Activated CD8-positive, alpha-beta memory T cell treated with anti-CD3 and anti-CD28 coated beads for 24 hours (primary cell): ENCODE results near the gene NYAP2.

ENCODE experiments used
- DNase-seq: peaks from one replicate; pipeline ENCODE4 v3.0.0-alpha.2; 2020

NYAP2 gene

DNA sequence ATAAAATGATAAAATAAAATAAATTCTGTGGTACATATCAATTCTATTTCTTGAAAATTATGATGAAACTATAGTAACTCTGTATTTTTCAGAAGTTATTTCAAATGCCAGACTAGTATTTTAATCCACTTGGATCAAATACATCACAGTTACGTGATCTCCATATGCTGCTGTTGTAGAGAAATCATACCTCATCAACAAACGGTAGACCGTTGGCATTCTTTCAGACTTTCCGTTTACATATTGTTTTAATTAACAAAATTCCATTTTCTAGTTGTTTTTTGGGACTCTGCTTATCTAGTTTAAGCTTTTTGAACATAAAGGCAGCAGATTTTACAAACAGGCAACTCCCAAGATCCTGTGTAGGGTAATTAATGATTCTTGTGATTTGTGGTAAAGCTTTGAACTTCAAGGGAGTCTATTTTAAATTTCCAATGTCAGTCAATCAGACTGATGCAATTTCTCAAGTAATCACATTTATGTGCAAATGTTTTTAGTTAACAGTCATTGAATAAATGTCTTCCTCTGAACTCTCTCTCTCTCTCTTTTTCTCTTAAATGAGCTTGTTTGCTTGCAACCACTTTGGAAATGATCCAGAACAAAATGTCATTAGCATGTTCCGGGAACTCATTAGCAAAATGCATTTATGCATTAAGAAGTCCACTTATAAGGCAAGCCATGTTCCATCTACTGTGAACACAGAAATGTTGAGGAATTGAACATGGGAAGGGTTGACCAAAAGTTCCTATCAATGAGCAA lies 31.8 kb downstream of the NYAP2 start:
- DNase-seq = no peak

DNA sequence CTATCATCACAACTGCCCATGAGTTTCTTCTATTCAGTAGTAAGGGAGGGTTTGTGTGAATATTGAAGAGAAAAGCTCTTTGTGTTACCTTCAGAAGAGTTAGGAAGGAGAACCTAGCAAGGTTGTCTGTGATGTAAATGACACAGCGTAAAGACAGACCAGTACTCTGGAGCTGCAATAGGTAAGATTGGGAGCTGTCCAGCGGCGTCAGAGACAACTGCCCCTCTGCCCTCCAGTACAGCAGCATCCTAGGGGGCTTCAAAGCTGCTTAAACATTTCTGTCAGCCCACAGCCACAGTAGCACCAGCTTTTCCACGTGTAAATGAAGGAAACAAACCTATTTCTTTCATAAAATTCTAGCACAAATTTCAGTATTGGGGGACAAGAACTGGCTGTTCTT lies 34.5 kb downstream of the NYAP2 start:
- no peak for DNase-seq

DNA sequence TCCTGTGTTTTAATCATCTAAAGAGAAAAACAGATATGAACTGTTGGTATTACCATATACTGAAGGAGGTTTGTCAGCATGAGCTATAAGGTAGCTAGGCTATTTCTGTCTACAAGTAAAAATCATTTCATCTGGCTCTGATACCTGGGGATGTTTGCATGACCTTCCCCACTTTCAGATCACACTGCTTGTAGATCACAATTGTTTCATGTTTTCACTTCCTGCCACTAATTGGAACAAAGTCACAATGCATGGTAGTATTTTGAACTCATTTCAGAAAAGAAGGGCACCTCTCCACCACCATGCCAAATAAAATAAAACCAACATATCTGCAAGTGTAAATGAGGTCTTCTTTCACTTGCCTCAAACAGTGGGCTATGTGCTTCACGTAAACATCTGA lies 37.8 kb downstream of the NYAP2 start:
- DNase-seq = no peak

GRCh38 chr2:225438248-225438647 lies 38.7 kb downstream of the NYAP2 start:
- no peak for DNase-seq

DNA sequence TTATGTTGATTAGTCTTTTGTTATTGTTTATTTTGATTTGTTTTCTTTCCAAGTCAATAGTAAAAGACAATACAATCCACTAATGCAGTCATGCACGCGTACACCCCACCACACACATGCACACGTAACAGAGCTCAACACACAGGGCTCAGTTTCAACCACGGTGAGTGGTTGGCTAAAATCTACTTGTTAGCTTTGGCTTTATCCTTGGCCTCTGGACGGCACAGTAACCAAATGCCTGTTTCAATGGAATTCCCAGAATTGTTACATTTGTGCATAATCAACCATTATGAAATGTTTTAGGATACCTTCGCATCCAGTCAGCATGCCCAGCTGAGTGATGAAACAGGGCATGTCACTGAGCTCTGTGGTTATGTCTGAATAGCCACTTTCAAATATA lies 53.2 kb downstream of the NYAP2 start:
- no peak for DNase-seq

- DNase-seq = no peak
Measured at GRCh38 chr2:225454412-225454811, 54.9 kb downstream of the NYAP2 start.

GRCh38 chr2:225456619-225457260 lies 57.2 kb downstream of the NYAP2 start:
- no peak for DNase-seq

GRCh38 chr2:225457482-225457881 lies 58.0 kb downstream of the NYAP2 start:
- no peak for DNase-seq

DNA sequence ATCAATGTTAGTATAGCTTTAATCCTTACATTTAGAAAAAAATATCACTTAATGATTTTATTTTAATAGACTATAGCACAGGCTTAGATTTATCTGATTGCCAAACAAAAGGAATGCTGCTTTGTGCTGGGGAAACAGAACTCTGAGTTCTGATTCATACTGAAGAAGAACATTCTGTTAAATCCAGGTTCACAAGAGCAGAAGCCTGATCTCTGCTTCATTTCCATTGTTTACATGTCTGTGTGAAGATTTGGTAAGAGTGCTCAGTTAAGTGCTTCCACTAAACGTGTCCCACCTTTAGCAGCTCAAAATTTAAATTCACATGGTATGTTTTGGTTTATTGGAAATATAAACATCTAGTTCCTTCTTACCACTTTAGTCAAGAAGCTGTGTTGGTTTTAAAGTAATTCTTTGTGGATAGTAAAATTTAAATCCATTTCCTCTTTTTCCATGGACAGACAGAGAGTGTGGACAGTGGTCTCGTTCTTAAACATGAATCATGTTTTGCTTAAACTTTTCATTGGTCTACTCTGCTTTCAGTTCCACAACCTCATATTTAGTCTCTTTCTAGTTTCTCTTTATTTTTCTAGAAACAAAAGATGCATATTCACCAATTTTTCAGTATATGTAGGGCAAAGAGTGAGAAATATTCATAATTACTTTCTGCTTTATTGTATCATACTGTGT lies 59.1 kb downstream of the NYAP2 start:
- DNase-seq = no peak

DNA sequence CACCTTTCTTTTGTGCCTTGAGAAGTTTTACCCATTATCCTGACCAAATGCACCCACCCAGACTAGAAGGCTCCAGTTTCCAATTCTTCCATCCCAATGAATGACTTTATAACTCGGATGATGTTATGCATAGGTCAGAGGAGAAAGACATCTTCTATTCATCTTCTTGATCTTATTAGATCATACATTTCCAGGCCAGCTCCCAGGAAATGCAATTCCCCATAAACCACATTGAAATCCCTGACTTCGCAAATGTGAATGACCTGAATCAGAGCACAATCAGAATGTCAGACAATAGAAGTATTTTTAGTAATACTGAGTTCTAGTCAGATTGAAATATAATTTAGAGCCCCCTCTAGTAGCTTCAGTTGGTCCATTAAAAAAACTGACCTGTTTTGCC lies 62.9 kb downstream of the NYAP2 start:
- DNase-seq = no peak

- DNase-seq = no peak
Measured at GRCh38 chr2:225462945-225463344, 63.4 kb downstream of the NYAP2 start.

GRCh38 chr2:225463449-225463848 lies 63.9 kb downstream of the NYAP2 start:
- no peak for DNase-seq

GRCh38 chr2:225464346-225465025 lies 65.0 kb downstream of the NYAP2 start:
- no peak for DNase-seq

- no peak for DNase-seq
Measured at GRCh38 chr2:225465827-225466226, 66.3 kb downstream of the NYAP2 start.

DNA sequence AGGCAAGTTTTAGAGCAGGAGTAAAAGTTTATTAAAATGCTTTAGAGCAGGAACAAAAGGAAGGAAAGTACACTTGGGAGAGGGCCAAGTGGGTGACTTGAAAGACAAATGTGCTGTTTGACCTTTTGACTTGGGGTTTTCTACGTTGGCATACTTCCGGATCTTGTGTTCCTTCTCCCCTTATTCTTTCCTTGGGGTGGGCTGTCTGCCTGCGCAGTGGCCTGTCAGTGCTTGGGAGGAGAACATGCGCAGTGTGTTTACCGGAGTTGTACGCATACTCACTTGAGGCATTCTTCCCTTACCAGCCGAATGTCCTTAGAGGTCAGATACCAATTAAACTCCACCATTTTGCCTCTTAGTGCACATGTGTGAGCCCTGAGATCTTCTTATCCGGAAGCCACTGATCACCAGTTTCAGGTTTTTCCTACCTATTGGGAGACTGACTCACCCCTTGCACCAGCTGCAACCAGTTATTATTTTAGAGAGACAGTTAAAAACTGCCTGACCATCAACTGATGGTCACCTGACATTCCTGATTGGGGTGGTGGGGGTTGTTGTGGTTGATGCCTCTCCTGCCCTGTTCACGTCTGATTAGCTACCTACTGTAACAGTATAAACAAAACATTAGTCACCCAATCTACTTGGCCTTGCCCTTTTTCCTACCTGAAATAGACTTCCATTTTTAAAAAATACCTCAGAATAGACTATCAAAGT lies 67.5 kb downstream of the NYAP2 start:
- no peak for DNase-seq

DNA sequence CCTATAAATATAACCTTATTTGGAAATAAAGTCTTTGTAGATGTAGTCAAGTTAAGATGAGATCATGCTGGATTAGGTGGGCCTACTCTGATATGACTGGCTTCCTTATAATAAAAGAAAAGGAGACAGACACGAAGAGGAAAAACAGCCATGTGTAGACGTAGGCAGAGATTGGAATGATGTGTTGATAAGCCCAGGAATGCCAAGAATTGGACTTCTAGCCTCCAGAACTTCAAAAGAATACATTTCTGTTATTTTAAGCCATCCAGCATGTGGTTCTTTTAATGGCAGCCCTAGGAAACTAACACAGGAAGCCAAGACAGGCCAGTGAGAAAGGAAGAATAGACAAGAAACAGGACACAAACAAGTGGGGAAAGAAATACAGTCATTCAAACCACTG lies 68.6 kb downstream of the NYAP2 start:
- no peak for DNase-seq

GRCh38 chr2:225471039-225471438 lies 71.5 kb downstream of the NYAP2 start:
- no peak for DNase-seq

GRCh38 chr2:225471482-225471881 lies 72.0 kb downstream of the NYAP2 start:
- no peak for DNase-seq

- DNase-seq = no peak
Measured at GRCh38 chr2:225472161-225472560, 72.7 kb downstream of the NYAP2 start.

DNA sequence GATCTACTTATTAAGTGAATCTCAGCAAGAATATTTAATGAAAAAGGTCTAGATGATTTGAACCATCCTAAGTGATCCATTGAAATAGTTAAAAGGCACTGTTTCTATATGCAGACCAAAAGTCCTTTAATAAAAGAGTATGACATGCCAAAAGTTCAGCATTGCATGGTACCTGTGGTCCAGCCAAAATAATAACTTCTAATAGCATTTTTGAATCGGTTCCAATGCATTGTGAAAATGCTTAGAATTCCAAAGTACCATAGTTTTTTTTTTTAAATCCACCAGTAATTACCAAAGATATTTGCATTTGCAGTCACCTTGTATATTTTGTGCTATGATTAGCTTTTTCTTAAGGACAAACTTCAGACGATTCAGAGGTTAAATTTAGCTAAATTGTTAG lies 79.9 kb downstream of the NYAP2 start:
- DNase-seq = no peak

DNA sequence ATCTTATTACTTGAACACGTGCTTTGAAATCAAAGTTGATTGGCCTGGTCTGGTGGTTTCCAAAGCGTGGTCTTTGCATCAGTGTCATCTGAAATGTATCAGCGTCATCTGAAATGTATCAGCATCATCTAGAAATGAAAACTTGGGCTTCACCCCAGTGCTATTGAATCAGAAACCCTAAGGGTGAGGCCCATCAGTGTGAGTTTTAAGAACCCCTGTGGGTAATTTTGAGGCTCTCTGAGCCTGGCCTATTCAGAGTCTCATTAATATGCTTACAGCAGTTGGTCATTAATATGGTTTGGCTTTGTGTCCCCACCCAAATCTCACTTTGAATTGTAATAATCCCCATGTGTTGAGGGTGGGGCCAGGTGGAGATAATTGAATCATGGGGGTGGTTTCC lies 85.2 kb downstream of the NYAP2 start:
- no peak for DNase-seq

DNA sequence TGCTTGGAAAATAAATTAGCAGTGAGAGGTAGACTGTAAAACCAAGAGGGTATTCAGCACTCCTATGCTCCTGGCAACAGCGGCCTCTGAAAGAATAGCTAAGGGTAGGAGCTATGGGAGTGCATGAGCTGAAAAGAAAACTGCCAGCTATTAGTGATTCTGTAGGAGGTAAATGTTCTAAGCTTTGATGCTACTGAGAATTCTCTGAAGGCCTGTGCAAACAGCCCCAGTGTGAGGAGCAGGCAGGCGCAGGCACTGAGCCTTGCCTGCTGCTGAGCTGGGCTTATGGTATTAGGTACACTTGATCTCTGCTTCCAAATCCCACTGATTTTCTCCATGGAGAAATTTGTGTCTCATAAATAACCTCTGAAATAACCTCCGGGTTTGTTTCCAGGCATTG lies 86.7 kb downstream of the NYAP2 start:
- DNase-seq = no peak

DNA sequence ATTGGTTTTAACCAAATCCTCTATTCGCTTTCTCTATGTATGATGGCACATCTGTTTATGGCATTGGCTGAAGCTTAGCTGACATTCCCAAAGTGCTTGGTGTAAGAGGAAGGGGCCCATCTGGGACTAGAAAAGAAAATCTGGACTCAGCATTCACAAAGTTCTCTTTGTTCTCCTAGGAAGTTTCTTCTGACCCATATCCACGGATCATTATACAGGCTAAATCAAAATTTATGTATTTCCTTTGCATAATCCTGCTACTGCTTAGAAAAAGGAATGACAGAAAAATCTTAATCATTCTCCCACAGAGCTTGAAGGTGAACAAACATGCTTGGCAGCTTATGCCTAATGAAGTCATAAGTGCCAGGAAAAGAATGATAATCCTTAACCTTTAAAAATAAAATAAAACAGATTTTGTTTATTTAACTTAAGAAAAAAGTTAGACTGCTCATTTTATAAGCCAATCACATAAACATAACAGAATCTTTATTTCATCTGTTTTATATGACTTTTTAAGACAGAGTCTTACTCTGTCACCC lies 88.4 kb downstream of the NYAP2 start:
- no peak for DNase-seq
